Activated CD4-positive, alpha-beta T cell treated with anti-CD3 and anti-CD28 coated beads, Interleukin-2, Interleukin-4, amounts not matched to agents 100 ng/mL and 50 ng/mL, durations not matched to agents 16 hours and 8 hours (primary cell): ENCODE measurements around the gene GAS2L3.

Source experiments
- DNase-seq: peaks from one replicate; pipeline ENCODE4 v3.0.0-alpha.2; 2020; ENCODE audit warnings: low spot score

The GAS2L3 gene

GRCh38 chr12:100661300-100661951 lies 87.9 kb downstream of the GAS2L3 start:
- DNase-seq: no peak

DNA sequence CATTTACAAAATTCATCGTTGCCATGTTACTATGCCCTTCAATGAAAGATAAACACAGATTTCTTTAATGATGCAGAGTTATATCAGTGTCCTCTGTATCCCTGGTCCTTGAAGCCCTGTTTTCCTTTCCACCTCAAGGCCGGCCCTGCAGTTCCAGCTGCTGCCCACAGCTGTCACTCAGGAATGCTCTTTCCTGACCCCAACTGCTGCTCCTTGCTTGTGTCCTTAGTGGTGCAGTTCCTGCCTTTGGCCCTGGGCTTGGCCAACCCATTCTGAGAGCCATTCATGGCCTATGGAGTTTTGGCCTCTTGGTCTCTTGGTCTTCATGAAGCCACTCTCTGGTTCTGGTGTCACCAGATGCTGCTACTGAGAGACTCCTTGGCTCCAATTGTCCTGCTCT lies 93.1 kb downstream of the GAS2L3 start:
- no peak for DNase-seq

DNA sequence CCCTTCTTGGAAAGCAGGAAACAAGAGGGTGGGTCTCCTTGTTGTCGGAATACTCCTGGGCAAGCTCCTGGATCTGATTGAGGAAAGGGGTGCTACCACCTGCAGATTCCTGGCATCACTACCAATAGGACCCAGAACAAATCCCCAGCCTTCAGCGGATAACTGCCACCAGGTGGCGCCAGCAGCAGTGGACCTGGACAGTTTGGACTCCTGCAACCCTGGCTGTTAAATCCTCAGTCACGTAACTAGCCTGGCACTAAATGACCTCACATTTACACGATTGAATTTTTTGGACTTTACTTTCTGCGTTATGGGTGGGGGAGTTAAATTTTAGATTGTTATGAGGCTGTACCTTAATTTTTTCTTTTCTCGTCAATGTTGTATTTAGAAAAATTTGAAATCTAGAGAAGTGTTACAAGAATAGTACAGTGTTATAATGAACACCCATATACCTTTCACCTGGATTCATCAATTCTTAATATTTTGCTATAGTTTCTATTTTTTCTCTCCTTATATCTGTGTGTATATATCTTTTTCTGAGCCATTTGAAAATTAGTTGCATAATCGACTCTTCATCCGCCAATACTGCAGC lies 95.6 kb downstream of the GAS2L3 start:
- DNase-seq: peak; percentile 56

GRCh38 chr12:100669922-100670321 lies 96.4 kb downstream of the GAS2L3 start:
- no peak for DNase-seq

DNA sequence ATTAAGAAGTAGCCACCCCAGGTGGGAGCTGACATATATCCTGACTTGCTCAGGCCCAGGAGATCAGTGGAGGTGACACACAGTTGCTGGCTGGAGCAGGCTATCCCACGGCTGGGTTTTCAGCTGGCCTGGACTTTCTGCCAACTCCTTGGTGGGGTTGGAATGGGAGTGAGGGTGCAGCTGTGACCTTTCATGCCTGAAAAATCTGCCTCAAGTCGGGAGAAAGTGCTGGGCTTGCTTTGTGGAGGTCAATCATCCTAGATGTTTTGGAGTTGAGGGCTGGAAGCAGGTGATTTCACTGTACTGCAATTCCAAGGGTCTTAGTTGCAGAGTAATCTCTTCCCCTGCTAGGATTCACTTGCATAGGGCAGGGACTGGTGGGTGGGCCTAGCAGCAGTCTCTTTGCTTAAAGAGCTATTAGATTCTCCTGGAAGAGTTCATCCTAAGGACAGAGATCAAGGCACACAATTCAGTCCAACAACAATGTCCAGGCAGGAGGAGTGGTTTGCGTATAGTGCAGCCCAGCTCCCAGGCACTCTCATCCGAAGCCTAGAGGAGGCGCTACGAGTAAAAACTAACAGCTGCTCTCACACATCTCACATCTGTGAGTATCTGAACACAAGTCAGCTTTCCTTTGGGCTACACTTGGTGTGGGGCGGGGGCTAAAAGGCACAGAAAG lies 98.1 kb downstream of the GAS2L3 start:
- DNase-seq: no peak

DNA sequence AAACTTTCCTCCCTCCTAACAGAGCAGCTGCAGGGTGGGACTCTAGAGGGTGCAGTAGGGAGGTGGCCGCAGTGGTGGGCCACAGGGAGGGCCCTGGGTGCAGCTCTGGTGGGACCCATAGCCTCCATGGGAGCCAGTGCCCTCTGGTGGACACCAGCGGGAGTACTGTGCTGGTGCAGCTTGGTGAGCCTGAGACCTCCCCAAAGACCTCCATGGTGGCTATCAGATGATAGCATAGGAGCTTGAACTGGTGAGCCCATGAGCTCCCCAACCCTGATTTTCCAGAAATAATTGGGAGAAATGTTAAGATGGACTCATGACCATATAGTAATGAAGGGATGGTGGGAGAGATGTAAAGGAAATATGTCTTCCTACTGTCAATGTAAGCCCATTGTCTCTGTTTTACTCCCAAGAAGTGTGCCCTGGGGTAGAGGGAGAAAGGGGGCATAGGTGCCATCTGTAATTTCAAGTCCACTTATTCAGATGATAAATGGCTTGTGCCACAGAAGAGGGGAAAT lies 98.7 kb downstream of the GAS2L3 start:
- peak; percentile 34 for DNase-seq

DNA sequence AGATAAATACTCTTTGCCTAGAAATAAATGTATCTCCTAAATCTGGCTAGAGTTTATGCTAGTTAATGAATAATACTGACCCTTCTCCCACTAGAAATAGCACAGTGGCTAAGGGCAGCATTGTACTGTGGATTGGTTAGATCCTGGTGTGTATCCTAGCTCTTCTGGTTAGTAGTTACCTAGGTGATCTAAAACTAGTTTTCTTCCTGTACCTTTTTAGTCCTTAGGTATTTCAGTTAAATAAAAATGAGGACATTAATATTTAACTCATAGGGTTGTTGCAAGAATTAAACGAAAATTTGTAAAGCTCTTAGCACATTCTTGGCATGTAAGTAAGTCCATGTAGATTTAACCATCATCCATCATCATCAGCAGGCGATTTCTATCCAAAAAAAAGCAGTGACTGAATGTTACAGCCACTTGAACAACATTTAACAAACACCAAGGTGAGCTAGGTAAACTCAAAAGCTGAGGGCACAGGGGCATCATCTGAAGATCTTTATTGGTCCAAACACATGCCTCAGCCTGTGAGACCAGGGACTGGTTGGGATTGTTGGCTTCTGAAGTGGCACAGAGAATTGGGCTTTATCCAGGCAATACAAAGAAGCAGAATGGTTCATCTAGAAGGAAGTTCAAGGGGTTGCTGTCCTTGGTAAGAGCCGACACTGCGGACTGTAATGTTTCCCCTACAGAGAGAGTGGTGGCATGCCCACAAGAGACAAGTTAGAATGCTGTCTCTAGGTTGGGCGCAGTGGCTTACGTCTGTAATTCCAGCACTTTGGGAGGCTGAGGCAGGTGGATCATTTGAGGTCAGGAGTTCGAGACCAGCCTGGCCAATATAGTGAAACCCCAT lies 100.8 kb downstream of the GAS2L3 start:
- DNase-seq: no peak
